ENCODE data around the gene SEMA4F. TPM values are rescaled to one million over a fixed set of nuclear protein-coding genes. Genes with fewer than 3 reads are reported as not detected.

SEMA4F gene, protein sequence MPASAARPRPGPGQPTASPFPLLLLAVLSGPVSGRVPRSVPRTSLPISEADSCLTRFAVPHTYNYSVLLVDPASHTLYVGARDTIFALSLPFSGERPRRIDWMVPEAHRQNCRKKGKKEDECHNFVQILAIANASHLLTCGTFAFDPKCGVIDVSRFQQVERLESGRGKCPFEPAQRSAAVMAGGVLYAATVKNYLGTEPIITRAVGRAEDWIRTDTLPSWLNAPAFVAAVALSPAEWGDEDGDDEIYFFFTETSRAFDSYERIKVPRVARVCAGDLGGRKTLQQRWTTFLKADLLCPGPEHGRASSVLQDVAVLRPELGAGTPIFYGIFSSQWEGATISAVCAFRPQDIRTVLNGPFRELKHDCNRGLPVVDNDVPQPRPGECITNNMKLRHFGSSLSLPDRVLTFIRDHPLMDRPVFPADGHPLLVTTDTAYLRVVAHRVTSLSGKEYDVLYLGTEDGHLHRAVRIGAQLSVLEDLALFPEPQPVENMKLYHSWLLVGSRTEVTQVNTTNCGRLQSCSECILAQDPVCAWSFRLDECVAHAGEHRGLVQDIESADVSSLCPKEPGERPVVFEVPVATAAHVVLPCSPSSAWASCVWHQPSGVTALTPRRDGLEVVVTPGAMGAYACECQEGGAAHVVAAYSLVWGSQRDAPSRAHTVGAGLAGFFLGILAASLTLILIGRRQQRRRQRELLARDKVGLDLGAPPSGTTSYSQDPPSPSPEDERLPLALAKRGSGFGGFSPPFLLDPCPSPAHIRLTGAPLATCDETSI
- total RNA-seq (2014; rRNA removed; shearing (Covaris generic)): 4.2 and 15.6 TPM in 2 replicates
- 5.6 and 5.9 TPM in 2 replicates for polyA plus RNA-seq (2016; fragmentation: Nextera tagmentation; extraction: Ambion mirVana)

DNA sequence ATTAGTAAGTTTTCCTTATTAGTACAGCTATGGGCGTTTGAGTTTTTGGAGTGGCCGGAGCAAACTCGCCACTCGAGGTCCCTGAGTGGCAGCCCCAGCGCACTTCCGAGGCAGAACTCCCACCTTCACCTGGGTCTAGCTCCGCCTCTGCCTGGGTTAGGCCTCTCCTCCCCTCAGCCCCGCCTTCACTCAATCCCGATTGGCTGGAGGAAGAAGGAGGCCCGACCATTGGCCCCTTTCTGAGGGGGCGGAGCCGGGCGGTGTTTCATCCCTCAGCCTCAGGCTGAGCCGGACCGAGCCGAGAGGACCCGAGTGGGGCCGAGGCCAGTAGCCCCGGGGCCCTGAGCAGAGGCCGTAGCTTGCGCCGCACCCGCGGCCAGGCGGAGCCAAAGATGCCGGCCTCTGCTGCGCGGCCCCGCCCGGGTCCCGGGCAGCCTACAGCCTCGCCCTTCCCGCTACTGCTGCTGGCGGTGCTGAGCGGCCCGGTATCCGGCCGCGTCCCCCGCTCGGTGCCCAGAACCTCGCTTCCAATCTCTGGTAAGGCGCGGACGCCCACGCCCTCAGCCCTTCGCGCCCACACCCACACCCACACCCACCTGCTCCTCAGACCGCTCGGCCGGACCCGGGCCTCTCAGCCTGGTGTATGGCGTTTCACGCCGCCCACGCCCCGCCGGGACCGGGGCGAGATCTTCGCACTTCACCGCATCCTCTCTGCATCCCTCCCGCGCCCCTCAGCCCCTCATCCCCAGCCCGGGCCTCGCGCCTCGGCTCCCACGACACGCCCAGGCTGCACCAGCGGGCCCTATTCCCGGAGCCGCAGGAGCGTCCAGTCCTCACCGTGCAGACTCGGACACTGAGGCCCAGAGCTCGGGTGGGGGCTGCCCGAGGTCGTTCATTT is at the start of gene SEMA4F:
TSS of gene SEMA4F (plus strand) at position 263 of the 898 bp plus-strand sequence. CDS start at position 393, 130 bp downstream.
- H3K9me2 ChIP-seq (ENCODE audit: insufficient read depth): no peaks in the 10 kb centered on the region
- H3K79me2 ChIP-seq (ENCODE audit: insufficient read depth): no peaks in the 10 kb centered on the region
- peak within 1 kb of the TSS; percentile 90 for H3K4me2 ChIP-seq (ENCODE audit: unreplicated experiment)
- no peak for TF ChIP-seq EZH2 (IDR thresholded peaks at IDR 0.05; ENCODE audit: insufficient read depth, poor library complexity, severe bottlenecking)
- peaks cover 19% of the 10 kb centered on the region; the same call in 1 of the 2 replicates for H3F3A ChIP-seq (ENCODE audit: insufficient read depth)
- in situ Hi-C loops (cut with MboI): no loop called here
- no peaks in the 10 kb centered on the region for H3K36me3 ChIP-seq (ENCODE audit: low read depth)
- H3K4me3 ChIP-seq: peak within 1 kb of the TSS; percentile 77
- no peaks in the 10 kb centered on the region for H3K9me3 ChIP-seq (ENCODE audit: low read depth)
- peaks cover 11% of the 10 kb centered on the region for H3K4me1 ChIP-seq (ENCODE audit: insufficient read depth)
- DNase-seq: peak; percentile 97
- WGBS, 2 experiments (ENCODE audit: low coverage in 1 of 2, low lambda C conversion rate in 2 of 2, missing lambda C conversion rate in 2 of 2): 3 to 5% methylated on average over 35 to 78 of the region's 79 CpGs
- peak within 1 kb of the TSS; percentile 76 for H3K9ac ChIP-seq
- H3K27me3 ChIP-seq (replicated peaks; ENCODE audit: insufficient read depth): no peaks in the 10 kb centered on the region
- H2AFZ ChIP-seq: peak within 1 kb of the TSS; percentile 87
- no peaks in the 10 kb centered on the region for H4K20me1 ChIP-seq (ENCODE audit: insufficient read depth)
- no peak within 1 kb of the TSS for H3K27ac ChIP-seq

DNA sequence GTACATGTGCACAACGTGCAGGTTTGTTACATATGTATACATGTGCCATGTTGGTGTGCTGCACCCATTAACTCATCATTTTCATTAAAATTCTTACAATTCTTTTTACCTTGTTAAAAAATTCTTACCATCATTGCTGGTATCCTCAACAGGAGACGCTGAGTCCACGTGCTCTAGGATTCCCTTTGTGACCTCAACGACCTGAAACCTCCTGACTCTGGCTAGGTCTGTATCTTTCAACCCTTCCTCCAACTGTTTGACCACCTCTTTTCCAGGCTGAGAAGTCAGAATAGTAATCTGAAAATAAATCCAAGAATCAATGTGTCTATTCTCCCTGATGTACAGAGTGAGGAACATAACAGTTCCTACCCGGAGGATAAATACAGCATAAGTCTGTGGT is 47.1 kb upstream of the SEMA4F start:
- Histone ChIP-seq H3K9ac (no peak overlapping the region), H3K4me3 (no peak overlapping the region), H2AFZ (no peak overlapping the region), H3K4me2 (ENCODE audit: unreplicated experiment) (no peak overlapping the region), H3K36me3 (ENCODE audit: low read depth) (no peaks in the 10 kb centered on the region), H3K27me3 (replicated peaks; ENCODE audit: insufficient read depth) (peaks cover 35% of the 10 kb centered on the region), H4K20me1 (ENCODE audit: insufficient read depth) (no peaks in the 10 kb centered on the region), H3K27ac (no peak overlapping the region), H3K4me1 (ENCODE audit: insufficient read depth) (peaks cover 10% of the 10 kb centered on the region), H3F3A (ENCODE audit: insufficient read depth) (peaks cover 11% of the 10 kb centered on the region; the same call in 1 of the 2 replicates), H3K9me2 (ENCODE audit: insufficient read depth) (no peaks in the 10 kb centered on the region), H3K79me2 (ENCODE audit: insufficient read depth) (no peaks in the 10 kb centered on the region), H3K9me3 (ENCODE audit: low read depth) (no peaks in the 10 kb centered on the region)
- in situ Hi-C loops (cut with MboI): no loop called here
- WGBS, 2 experiments (ENCODE audit: low coverage in 1 of 2, low lambda C conversion rate in 2 of 2, missing lambda C conversion rate in 2 of 2): 29 to 31% methylated on average over 5 of the region's 5 CpGs
- no peak for DNase-seq
- TF ChIP-seq EZH2phosphoT487 (IDR thresholded peaks at IDR 0.05; ENCODE audit: insufficient read depth, low read depth) (no peak), EZH2 (IDR thresholded peaks at IDR 0.05; ENCODE audit: insufficient read depth, poor library complexity, severe bottlenecking) (no peak)

DNA sequence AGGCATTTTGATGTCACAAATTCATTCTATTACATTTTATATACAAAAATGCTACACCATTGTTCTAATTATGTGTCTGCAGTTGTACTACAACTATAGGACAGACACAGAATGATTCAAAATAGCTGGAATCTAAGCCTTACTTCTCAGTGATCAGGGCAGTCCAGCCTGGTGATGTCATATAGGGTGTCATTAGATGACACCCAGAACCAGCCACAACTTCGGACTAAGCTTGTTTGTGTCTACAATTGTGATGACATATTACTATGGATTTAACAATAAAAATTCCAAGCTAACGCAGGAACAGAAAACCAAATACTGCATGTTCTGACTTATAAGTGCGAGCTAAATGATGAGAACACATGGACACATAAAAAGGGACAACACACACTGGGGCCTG is 36.9 kb upstream of the SEMA4F start:
- WGBS, 2 experiments (ENCODE audit: low coverage in 1 of 2, low lambda C conversion rate in 2 of 2, missing lambda C conversion rate in 2 of 2): 39 to 50% methylated on average over 3 of the region's 3 CpGs
- H3K4me2 ChIP-seq (ENCODE audit: unreplicated experiment): no peak overlapping the region
- in situ Hi-C loops (cut with MboI): no loop called here

More for the DNA sequence above, 36.9 kb upstream of the SEMA4F start:
- Histone ChIP-seq H4K20me1 (ENCODE audit: insufficient read depth) (no peaks in the 10 kb centered on the region), H3K4me1 (ENCODE audit: insufficient read depth) (no peaks in the 10 kb centered on the region), H3K9ac (no peak overlapping the region), H3K79me2 (ENCODE audit: insufficient read depth) (no peaks in the 10 kb centered on the region), H3K4me3 (no peak overlapping the region), H3K36me3 (ENCODE audit: low read depth) (no peaks in the 10 kb centered on the region), H3K27me3 (replicated peaks; ENCODE audit: insufficient read depth) (peaks cover 65% of the 10 kb centered on the region), H3K27ac (no peak overlapping the region), H2AFZ (no peak overlapping the region), H3K9me3 (ENCODE audit: low read depth) (no peaks in the 10 kb centered on the region), H3F3A (ENCODE audit: insufficient read depth) (no peaks in the 10 kb centered on the region), H3K9me2 (ENCODE audit: insufficient read depth) (no peaks in the 10 kb centered on the region)
- no peak for TF ChIP-seq EZH2 (IDR thresholded peaks at IDR 0.05; ENCODE audit: insufficient read depth, poor library complexity, severe bottlenecking)
- no peak for TF ChIP-seq EZH2phosphoT487 (IDR thresholded peaks at IDR 0.05; ENCODE audit: insufficient read depth, low read depth)
- peak; percentile 38 for DNase-seq
